GM12878 (cell line): ENCODE results near the gene FURIN. TPM values are rescaled to one million over a fixed set of nuclear protein-coding genes. Genes with fewer than 3 reads are reported as not detected.

ENCODE experiments used
- ATAC-seq: fragments of 200-7000 bp; cut with Tn5 transposase; 3 replicates; pipeline ENCODE4 v1.9.1; 2020; ENCODE audit warnings: mild to moderate bottlenecking, moderate library complexity
- BruUV-seq: library from RNA; stranded (reverse); fragments of 400-500 nt; replicated peaks from 2 replicates; lab custom pipeline; 2021; lab: Mats Ljungman, UMichigan
- CTCF ChIA-PET: fragments of 300-600 bp; sonication (Branson Sonifier 250); formaldehyde crosslinking; extraction: SDS; loops from one replicate; lab custom pipeline; 2021; ENCODE audit warnings: inconsistent platforms; lab: Yijun Ruan, JAX
- POLR2A ChIA-PET: fragments of 350-600 bp; formaldehyde crosslinking; extraction: SDS; loops from one replicate; lab custom pipeline; 2021; ENCODE audit warnings: inconsistent platforms; lab: Charles Lee
- RAD21 ChIA-PET: fragments of 300-600 bp; sonication (Branson Sonifier 250); formaldehyde crosslinking; loops from one replicate; lab custom pipeline; 2023; ENCODE audit warnings: antibody characterized with exemption; ENCODE audit not compliant: unreplicated experiment; lab: Charles Lee
- SMC1A ChIA-PET: fragments of 300-600 bp; sonication (Branson Sonifier 250); formaldehyde crosslinking; loops from one replicate; lab custom pipeline; 2023; ENCODE audit not compliant: unreplicated experiment, uncharacterized antibody; lab: Charles Lee
- DNase-seq: peaks from one replicate; pipeline ENCODE4 v3.0.0-alpha.2; 2011; ENCODE audit warnings: low read depth, low spot score
- FAIRE-seq: peaks from 3 replicates; lab custom pipeline; 2011; peaks lifted over from hg19 to GRCh38; lab: Jason Lieb, UNC
- H2AFZ ChIP-seq: 2 replicates; pipeline ENCODE4 v1.6.0; 2011; ENCODE audit warnings: low read depth, low read length, control low read depth; ENCODE audit not compliant: control insufficient read depth
- H3K27ac ChIP-seq: 2 replicates; pipeline ENCODE4 v1.5.1; 2011; ENCODE audit warnings: control low read depth; ENCODE audit not compliant: control insufficient read depth, insufficient read depth
- H3K27me3 ChIP-seq, 2 experiments: replicated peaks in 1 of 2; 2 replicates each; pipeline versions ENCODE4 v1.6.0 to v1.6.1; 2011; ENCODE audit warnings: low read length in 1 of 2; ENCODE audit not compliant: control insufficient read depth in 2 of 2, insufficient read depth in 2 of 2
- H3K36me3 ChIP-seq, 2 experiments: 2 replicates each; pipeline ENCODE4 v1.5.1; 2011; ENCODE audit warnings: low read length in 1 of 2; ENCODE audit not compliant: control insufficient read depth in 2 of 2, insufficient read depth in 2 of 2
- H3K4me1 ChIP-seq: 2 replicates; pipeline ENCODE4 v1.6.1; 2011; ENCODE audit warnings: mild to moderate bottlenecking, low read length, moderate library complexity, mixed read lengths; ENCODE audit not compliant: control insufficient read depth, insufficient read depth
- H3K4me2 ChIP-seq: 2 replicates; pipeline ENCODE4 v1.6.0; 2011; ENCODE audit warnings: control low read depth; ENCODE audit not compliant: control insufficient read depth, insufficient read depth
- H3K4me3 ChIP-seq: fragments of 200-600 bp; sonication (generic); 2 replicates; pipeline ENCODE4 v1.5.1; 2016
- H3K79me2 ChIP-seq: 2 replicates; pipeline ENCODE4 v1.6.0; 2011; ENCODE audit warnings: low read length; ENCODE audit not compliant: control insufficient read depth, insufficient read depth
- H3K9ac ChIP-seq: 2 replicates; pipeline ENCODE4 v1.8.0; 2011; ENCODE audit warnings: low read length, control low read depth, mixed read lengths; ENCODE audit not compliant: control insufficient read depth, insufficient read depth
- H3K9me3 ChIP-seq: replicated peaks from 3 replicates; pipeline ENCODE4 v1.5.1; 2011; ENCODE audit warnings: mild to moderate bottlenecking, low read length; ENCODE audit not compliant: control insufficient read depth, insufficient read depth
- H4K20me1 ChIP-seq: 2 replicates; pipeline ENCODE4 v1.6.0; 2011; ENCODE audit not compliant: control insufficient read depth, insufficient read depth
- BCL11A ChIP-seq: IDR thresholded peaks from 2 replicates; pipeline ENCODE4 v1.6.1; 2011; ENCODE audit warnings: low read depth, low read length
- ETV6 ChIP-seq, 2 experiments: fragments of 450-650 bp in 1 of 2; IDR thresholded peaks in 1 of 2; conservative IDR thresholded peaks in 1 of 2; 2 replicates each; pipeline ENCODE4 v1.6.1; 2014; ENCODE audit warnings: antibody characterized with exemption in 1 of 2, borderline replicate concordance in 1 of 2, low read depth in 1 of 2, mild to moderate bottlenecking in 1 of 2, moderate library complexity in 1 of 2
- GATAD2B ChIP-seq: fragments of 450-650 bp; conservative IDR thresholded peaks from 2 replicates; pipeline ENCODE4 v1.6.1; 2017; ENCODE audit warnings: low read depth, mild to moderate bottlenecking, moderate library complexity
- NR2C1 ChIP-seq: fragments of 450-650 bp; IDR thresholded peaks from 2 replicates; pipeline ENCODE4 v1.6.1; 2017; ENCODE audit warnings: antibody characterized with exemption, mild to moderate bottlenecking, moderate library complexity
- SMC3 ChIP-seq: IDR thresholded peaks from 2 replicates; pipeline ENCODE4 v1.6.1; 2011; ENCODE audit warnings: low read length, improper control_type of control experiment, borderline replicate concordance
- SPI1 ChIP-seq: IDR thresholded peaks from 2 replicates; pipeline ENCODE4 v1.6.1; 2011; ENCODE audit warnings: low read depth, mild to moderate bottlenecking, low read length, moderate library complexity, borderline replicate concordance; ENCODE audit not compliant: insufficient read depth
- TARDBP ChIP-seq: IDR thresholded peaks from 2 replicates; pipeline ENCODE4 v1.6.1; 2016; ENCODE audit warnings: borderline replicate concordance
- WGBS: methylation state at CpG from one replicate; pipeline ENCODE4 v1.1.6; 2016; ENCODE audit warnings: low lambda C conversion rate; ENCODE audit not compliant: insufficient replicate concordance, insufficient coverage; ENCODE audit errors: missing lambda C conversion rate; 5-methylcytosine and 5-hydroxymethylcytosine counted together
- in situ Hi-C: fragments of 300-500 bp; cut with MboI; formaldehyde crosslinking; loops from 9 replicates; pipeline ENCODE4 v1.14.3; 2018; ENCODE audit warnings: mixed read lengths
- intact Hi-C: fragments of 100-400 bp; cut with micrococcal nuclease; formaldehyde crosslinking; loops from one replicate; pipeline ENCODE4 v1.14.2; 2022; ENCODE audit not compliant: unreplicated experiment
- polyA plus RNA-seq, 11 experiments: library from polyadenylated mRNA; depleted of rRNA in 4 of 11; unstranded in 6 of 11; stranded (reverse) in 5 of 11; fragments of >200 nt; fragmentation: Nextera tagmentation in 4 of 11; fragmentation: Illumina TruSeq in 1 of 11; extraction: Ambion mirVana in 4 of 11; extraction: Trizol in 1 of 11; gene quantifications; 1 replicate in 1 of 11; 2 replicates in 10 of 11; pipeline versions ENCODE4 v1.2.1 to v1.2.3, GENCODE V29; 2011 to 2016; ENCODE audit warnings: inconsistent platforms in 2 of 11, missing spikeins in 2 of 11, low read depth in 1 of 11
- total RNA-seq, 4 experiments: library from RNA; depleted of rRNA in 3 of 4; stranded (reverse); fragments of >200 nt in 3 of 4; fragmentation: Illumina TruSeq in 1 of 4; extraction: Trizol in 1 of 4; gene quantifications; 2 replicates each; pipeline versions ENCODE4 v1.2.1 to v1.2.3, GENCODE V29; 2013 to 2021
- TF ChIP-seq, protein P1 (sequence below): IDR thresholded peaks from 2 replicates; pipeline ENCODE4 v1.6.1; 2012; ENCODE audit warnings: mild to moderate bottlenecking, low read depth, low read length
- TF ChIP-seq, protein P2 (sequence below): fragments of 450-650 bp; IDR thresholded peaks from 2 replicates; pipeline ENCODE4 v1.6.1; 2016; ENCODE audit warnings: mild to moderate bottlenecking, moderate library complexity, borderline replicate concordance

Gene FURIN
- total and polyA plus RNA-seq, 10 of the 15 experiments (the other 5 are each of a cell fraction or from before 2014, with no cell fraction given): 0.47 to 39.9 (median 8.0) TPM

DNA sequence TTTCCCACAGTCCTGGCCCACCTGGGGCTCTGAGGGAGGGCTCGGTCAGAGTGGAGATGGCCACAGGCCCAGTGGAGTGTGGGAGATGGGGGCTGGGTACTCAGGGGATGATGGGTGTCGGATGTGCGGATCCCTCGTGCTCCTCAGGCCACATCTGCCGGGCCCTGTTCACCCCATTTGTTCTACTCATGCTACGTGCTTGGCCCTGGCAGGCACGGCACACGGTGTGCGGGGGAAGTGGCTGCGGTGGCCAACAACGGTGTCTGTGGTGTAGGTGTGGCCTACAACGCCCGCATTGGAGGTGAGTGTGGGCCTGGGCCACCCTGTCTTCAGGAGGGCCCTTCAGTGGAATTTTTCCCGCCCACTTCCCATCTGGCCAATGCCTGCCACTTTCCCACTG is 8.9 kb downstream of the FURIN start (continued):
- TF ChIP-seq, protein P1, sequence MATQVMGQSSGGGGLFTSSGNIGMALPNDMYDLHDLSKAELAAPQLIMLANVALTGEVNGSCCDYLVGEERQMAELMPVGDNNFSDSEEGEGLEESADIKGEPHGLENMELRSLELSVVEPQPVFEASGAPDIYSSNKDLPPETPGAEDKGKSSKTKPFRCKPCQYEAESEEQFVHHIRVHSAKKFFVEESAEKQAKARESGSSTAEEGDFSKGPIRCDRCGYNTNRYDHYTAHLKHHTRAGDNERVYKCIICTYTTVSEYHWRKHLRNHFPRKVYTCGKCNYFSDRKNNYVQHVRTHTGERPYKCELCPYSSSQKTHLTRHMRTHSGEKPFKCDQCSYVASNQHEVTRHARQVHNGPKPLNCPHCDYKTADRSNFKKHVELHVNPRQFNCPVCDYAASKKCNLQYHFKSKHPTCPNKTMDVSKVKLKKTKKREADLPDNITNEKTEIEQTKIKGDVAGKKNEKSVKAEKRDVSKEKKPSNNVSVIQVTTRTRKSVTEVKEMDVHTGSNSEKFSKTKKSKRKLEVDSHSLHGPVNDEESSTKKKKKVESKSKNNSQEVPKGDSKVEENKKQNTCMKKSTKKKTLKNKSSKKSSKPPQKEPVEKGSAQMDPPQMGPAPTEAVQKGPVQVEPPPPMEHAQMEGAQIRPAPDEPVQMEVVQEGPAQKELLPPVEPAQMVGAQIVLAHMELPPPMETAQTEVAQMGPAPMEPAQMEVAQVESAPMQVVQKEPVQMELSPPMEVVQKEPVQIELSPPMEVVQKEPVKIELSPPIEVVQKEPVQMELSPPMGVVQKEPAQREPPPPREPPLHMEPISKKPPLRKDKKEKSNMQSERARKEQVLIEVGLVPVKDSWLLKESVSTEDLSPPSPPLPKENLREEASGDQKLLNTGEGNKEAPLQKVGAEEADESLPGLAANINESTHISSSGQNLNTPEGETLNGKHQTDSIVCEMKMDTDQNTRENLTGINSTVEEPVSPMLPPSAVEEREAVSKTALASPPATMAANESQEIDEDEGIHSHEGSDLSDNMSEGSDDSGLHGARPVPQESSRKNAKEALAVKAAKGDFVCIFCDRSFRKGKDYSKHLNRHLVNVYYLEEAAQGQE: no peak
- TF ChIP-seq BCL11A: no peak
- no peak for TF ChIP-seq GATAD2B

DNA sequence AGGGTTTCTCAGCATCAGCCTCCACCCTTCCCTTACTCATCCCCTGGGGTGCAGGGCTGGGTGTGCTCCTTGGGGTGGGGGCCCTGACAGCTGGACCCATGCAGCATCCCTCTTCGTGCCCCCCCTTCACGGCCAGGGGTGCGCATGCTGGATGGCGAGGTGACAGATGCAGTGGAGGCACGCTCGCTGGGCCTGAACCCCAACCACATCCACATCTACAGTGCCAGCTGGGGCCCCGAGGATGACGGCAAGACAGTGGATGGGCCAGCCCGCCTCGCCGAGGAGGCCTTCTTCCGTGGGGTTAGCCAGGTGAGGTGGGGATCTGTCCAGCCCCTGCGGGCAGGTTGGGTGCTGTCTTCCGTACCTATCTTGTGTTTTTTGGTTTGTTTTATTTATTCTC is 9.6 kb downstream of the FURIN start:
- POLR2A ChIA-PET: no interaction called here
- H3K27ac ChIP-seq: no peak overlapping the region
- RAD21 ChIA-PET: no interaction called here
- H3K79me2 ChIP-seq: peaks cover 10% of the 10 kb centered on the region
- 93% methylated on average over 14 of the region's 14 CpGs for WGBS
- no peak for ATAC-seq
- CTCF ChIA-PET: no interaction called here
- SMC1A ChIA-PET: no interaction called here
- BruUV-seq: no TSS peak
- H3K4me2 ChIP-seq: no peak overlapping the region
- no peak for DNase-seq
- TF ChIP-seq SMC3: no peak
- no peak for TF ChIP-seq NR2C1
- TF ChIP-seq TARDBP: no peak
- TF ChIP-seq, protein P2, sequence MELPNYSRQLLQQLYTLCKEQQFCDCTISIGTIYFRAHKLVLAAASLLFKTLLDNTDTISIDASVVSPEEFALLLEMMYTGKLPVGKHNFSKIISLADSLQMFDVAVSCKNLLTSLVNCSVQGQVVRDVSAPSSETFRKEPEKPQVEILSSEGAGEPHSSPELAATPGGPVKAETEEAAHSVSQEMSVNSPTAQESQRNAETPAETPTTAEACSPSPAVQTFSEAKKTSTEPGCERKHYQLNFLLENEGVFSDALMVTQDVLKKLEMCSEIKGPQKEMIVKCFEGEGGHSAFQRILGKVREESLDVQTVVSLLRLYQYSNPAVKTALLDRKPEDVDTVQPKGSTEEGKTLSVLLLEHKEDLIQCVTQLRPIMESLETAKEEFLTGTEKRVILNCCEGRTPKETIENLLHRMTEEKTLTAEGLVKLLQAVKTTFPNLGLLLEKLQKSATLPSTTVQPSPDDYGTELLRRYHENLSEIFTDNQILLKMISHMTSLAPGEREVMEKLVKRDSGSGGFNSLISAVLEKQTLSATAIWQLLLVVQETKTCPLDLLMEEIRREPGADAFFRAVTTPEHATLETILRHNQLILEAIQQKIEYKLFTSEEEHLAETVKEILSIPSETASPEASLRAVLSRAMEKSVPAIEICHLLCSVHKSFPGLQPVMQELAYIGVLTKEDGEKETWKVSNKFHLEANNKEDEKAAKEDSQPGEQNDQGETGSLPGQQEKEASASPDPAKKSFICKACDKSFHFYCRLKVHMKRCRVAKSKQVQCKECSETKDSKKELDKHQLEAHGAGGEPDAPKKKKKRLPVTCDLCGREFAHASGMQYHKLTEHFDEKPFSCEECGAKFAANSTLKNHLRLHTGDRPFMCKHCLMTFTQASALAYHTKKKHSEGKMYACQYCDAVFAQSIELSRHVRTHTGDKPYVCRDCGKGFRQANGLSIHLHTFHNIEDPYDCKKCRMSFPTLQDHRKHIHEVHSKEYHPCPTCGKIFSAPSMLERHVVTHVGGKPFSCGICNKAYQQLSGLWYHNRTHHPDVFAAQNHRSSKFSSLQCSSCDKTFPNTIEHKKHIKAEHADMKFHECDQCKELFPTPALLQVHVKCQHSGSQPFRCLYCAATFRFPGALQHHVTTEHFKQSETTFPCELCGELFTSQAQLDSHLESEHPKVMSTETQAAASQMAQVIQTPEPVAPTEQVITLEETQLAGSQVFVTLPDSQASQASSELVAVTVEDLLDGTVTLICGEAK: no peak
- TF ChIP-seq SPI1: no peak
- no peak for TF ChIP-seq ETV6 (conservative IDR thresholded peaks at IDR 0.05 in 1 of 2, IDR thresholded peaks at IDR 0.05 in 1 of 2; ENCODE audit: borderline replicate concordance in 1 of 2, low read depth in 1 of 2)
- TF ChIP-seq, all 136 proteins: peak for 0
- in situ Hi-C loops: no loop called here
- Histone ChIP-seq H3K9ac (no peak overlapping the region), H3K4me3 (no peak overlapping the region), H4K20me1 (peaks cover 4% of the 10 kb centered on the region; the same call in 1 of the 2 replicates), H3K9me3 (no peaks in the 10 kb centered on the region), H2AFZ (no peak overlapping the region), H3K27me3 (no peaks in the 10 kb centered on the region), H3K36me3 (peaks cover 17 to 40% of the 10 kb centered on the region in 2 experiments; a peak in 3 of 4 replicates), H3K4me1 (peaks cover 5% of the 10 kb centered on the region)
- FAIRE-seq: no peak
- intact Hi-C loops: no loop called here
